GM12878 (cell line): ENCODE measurements around the gene EIF5A. TPM values are rescaled to one million over a fixed set of nuclear protein-coding genes. Genes with fewer than 3 reads are reported as not detected.

Source experiments
- ATAC-seq: fragments of 200-7000 bp; cut with Tn5 transposase; 3 replicates; pipeline ENCODE4 v1.9.1; 2020; ENCODE audit warnings: mild to moderate bottlenecking, moderate library complexity
- BruUV-seq: library from RNA; stranded (reverse); fragments of 400-500 nt; replicated peaks from 2 replicates; lab custom pipeline; 2021; lab: Mats Ljungman, UMichigan
- CTCF ChIA-PET: fragments of 300-600 bp; sonication (Branson Sonifier 250); formaldehyde crosslinking; extraction: SDS; loops from one replicate; lab custom pipeline; 2021; ENCODE audit warnings: inconsistent platforms; lab: Yijun Ruan, JAX
- POLR2A ChIA-PET: fragments of 350-600 bp; formaldehyde crosslinking; extraction: SDS; loops from one replicate; lab custom pipeline; 2021; ENCODE audit warnings: inconsistent platforms; lab: Charles Lee
- RAD21 ChIA-PET: fragments of 300-600 bp; sonication (Branson Sonifier 250); formaldehyde crosslinking; loops from one replicate; lab custom pipeline; 2023; ENCODE audit warnings: antibody characterized with exemption; ENCODE audit not compliant: unreplicated experiment; lab: Charles Lee
- SMC1A ChIA-PET: fragments of 300-600 bp; sonication (Branson Sonifier 250); formaldehyde crosslinking; loops from one replicate; lab custom pipeline; 2023; ENCODE audit not compliant: unreplicated experiment, uncharacterized antibody; lab: Charles Lee
- DNase-seq: peaks from one replicate; pipeline ENCODE4 v3.0.0-alpha.2; 2011; ENCODE audit warnings: low read depth, low spot score
- FAIRE-seq: peaks from 3 replicates; lab custom pipeline; 2011; peaks lifted over from hg19 to GRCh38; lab: Jason Lieb, UNC
- H2AFZ ChIP-seq: 2 replicates; pipeline ENCODE4 v1.6.0; 2011; ENCODE audit warnings: low read depth, low read length, control low read depth; ENCODE audit not compliant: control insufficient read depth
- H3K27ac ChIP-seq: 2 replicates; pipeline ENCODE4 v1.5.1; 2011; ENCODE audit warnings: control low read depth; ENCODE audit not compliant: control insufficient read depth, insufficient read depth
- H3K27me3 ChIP-seq, 2 experiments: replicated peaks in 1 of 2; 2 replicates each; pipeline versions ENCODE4 v1.6.0 to v1.6.1; 2011; ENCODE audit warnings: low read length in 1 of 2; ENCODE audit not compliant: control insufficient read depth in 2 of 2, insufficient read depth in 2 of 2
- H3K36me3 ChIP-seq, 2 experiments: 2 replicates each; pipeline ENCODE4 v1.5.1; 2011; ENCODE audit warnings: low read length in 1 of 2; ENCODE audit not compliant: control insufficient read depth in 2 of 2, insufficient read depth in 2 of 2
- H3K4me1 ChIP-seq: 2 replicates; pipeline ENCODE4 v1.6.1; 2011; ENCODE audit warnings: mild to moderate bottlenecking, low read length, moderate library complexity, mixed read lengths; ENCODE audit not compliant: control insufficient read depth, insufficient read depth
- H3K4me2 ChIP-seq: 2 replicates; pipeline ENCODE4 v1.6.0; 2011; ENCODE audit warnings: control low read depth; ENCODE audit not compliant: control insufficient read depth, insufficient read depth
- H3K4me3 ChIP-seq: fragments of 200-600 bp; sonication (generic); 2 replicates; pipeline ENCODE4 v1.5.1; 2016
- H3K79me2 ChIP-seq: 2 replicates; pipeline ENCODE4 v1.6.0; 2011; ENCODE audit warnings: low read length; ENCODE audit not compliant: control insufficient read depth, insufficient read depth
- H3K9ac ChIP-seq: 2 replicates; pipeline ENCODE4 v1.8.0; 2011; ENCODE audit warnings: low read length, control low read depth, mixed read lengths; ENCODE audit not compliant: control insufficient read depth, insufficient read depth
- H3K9me3 ChIP-seq: replicated peaks from 3 replicates; pipeline ENCODE4 v1.5.1; 2011; ENCODE audit warnings: mild to moderate bottlenecking, low read length; ENCODE audit not compliant: control insufficient read depth, insufficient read depth
- H4K20me1 ChIP-seq: 2 replicates; pipeline ENCODE4 v1.6.0; 2011; ENCODE audit not compliant: control insufficient read depth, insufficient read depth
- ATF7 ChIP-seq: fragments of 450-650 bp; IDR thresholded peaks from 2 replicates; pipeline ENCODE4 v1.6.1; 2016; ENCODE audit warnings: low read depth, mild to moderate bottlenecking
- CBX5 ChIP-seq: sonication (generic); IDR thresholded peaks from 2 replicates; pipeline ENCODE4 v1.6.1; 2016; ENCODE audit warnings: low read depth, moderate library complexity, mild to moderate bottlenecking, inconsistent platforms
- EED ChIP-seq: sonication (generic); IDR thresholded peaks from 2 replicates; pipeline ENCODE4 v1.6.1; 2016; ENCODE audit warnings: antibody characterized with exemption, low read depth
- GABPA ChIP-seq: IDR thresholded peaks from 2 replicates; pipeline ENCODE4 v1.6.1; 2014; ENCODE audit warnings: antibody characterized with exemption, low read depth, mild to moderate bottlenecking, inconsistent platforms
- MEF2B ChIP-seq: fragments of 450-650 bp; IDR thresholded peaks from 2 replicates; pipeline ENCODE4 v1.6.1; 2018; ENCODE audit warnings: mild to moderate bottlenecking, moderate library complexity; ENCODE audit not compliant: partially characterized antibody, poor library complexity, severe bottlenecking
- NFYA ChIP-seq: IDR thresholded peaks from 2 replicates; pipeline ENCODE4 v1.6.1; 2011; ENCODE audit warnings: low read depth, mild to moderate bottlenecking, low read length, improper control_type of control experiment, borderline replicate concordance
- NR2F1 ChIP-seq: fragments of 450-650 bp; conservative IDR thresholded peaks from 2 replicates; pipeline ENCODE4 v1.6.1; 2017; ENCODE audit warnings: mild to moderate bottlenecking
- POLR2A ChIP-seq: IDR thresholded peaks from 2 replicates; pipeline ENCODE4 v1.6.1; 2011; ENCODE audit warnings: low read depth, mild to moderate bottlenecking, low read length
- SP1 ChIP-seq: IDR thresholded peaks from one replicate; pipeline ENCODE4 v1.6.1; 2011; ENCODE audit warnings: low read depth, low read length
- ZBED1 ChIP-seq: IDR thresholded peaks from 2 replicates; pipeline ENCODE4 v1.6.1; 2016; ENCODE audit warnings: borderline replicate concordance
- WGBS: methylation state at CpG from one replicate; pipeline ENCODE4 v1.1.6; 2016; ENCODE audit warnings: low lambda C conversion rate; ENCODE audit not compliant: insufficient replicate concordance, insufficient coverage; ENCODE audit errors: missing lambda C conversion rate; 5-methylcytosine and 5-hydroxymethylcytosine counted together
- in situ Hi-C: fragments of 300-500 bp; cut with MboI; formaldehyde crosslinking; loops from 9 replicates; pipeline ENCODE4 v1.14.3; 2018; ENCODE audit warnings: mixed read lengths
- intact Hi-C: fragments of 100-400 bp; cut with micrococcal nuclease; formaldehyde crosslinking; loops from one replicate; pipeline ENCODE4 v1.14.2; 2022; ENCODE audit not compliant: unreplicated experiment
- polyA plus RNA-seq, 11 experiments: library from polyadenylated mRNA; depleted of rRNA in 4 of 11; unstranded in 6 of 11; stranded (reverse) in 5 of 11; fragments of >200 nt; fragmentation: Nextera tagmentation in 4 of 11; fragmentation: Illumina TruSeq in 1 of 11; extraction: Ambion mirVana in 4 of 11; extraction: Trizol in 1 of 11; gene quantifications; 1 replicate in 1 of 11; 2 replicates in 10 of 11; pipeline versions ENCODE4 v1.2.1 to v1.2.3, GENCODE V29; 2011 to 2016; ENCODE audit warnings: inconsistent platforms in 2 of 11, missing spikeins in 2 of 11, low read depth in 1 of 11
- total RNA-seq, 4 experiments: library from RNA; depleted of rRNA in 3 of 4; stranded (reverse); fragments of >200 nt in 3 of 4; fragmentation: Illumina TruSeq in 1 of 4; extraction: Trizol in 1 of 4; gene quantifications; 2 replicates each; pipeline versions ENCODE4 v1.2.1 to v1.2.3, GENCODE V29; 2013 to 2021
- TF ChIP-seq, protein P1 (sequence below): fragments of 450-650 bp; formaldehyde crosslinking; IDR thresholded peaks from 2 replicates; pipeline ENCODE4 v1.4.0; 2020; ENCODE audit warnings: mild to moderate bottlenecking, moderate library complexity
- TF ChIP-seq, protein P2 (sequence below): fragments of 450-650 bp; IDR thresholded peaks from 2 replicates; pipeline ENCODE4 v1.6.1; 2017; ENCODE audit warnings: mild to moderate bottlenecking
- TF ChIP-seq, protein P3 (sequence below): IDR thresholded peaks from 2 replicates; pipeline ENCODE4 v1.6.1; 2012; ENCODE audit warnings: mild to moderate bottlenecking, low read depth, low read length

EIF5A gene
- total and polyA plus RNA-seq, 10 of the 15 experiments (the other 5 are each of a cell fraction or from before 2014, with no cell fraction given), result 26.5 to 1,792 (median 944) TPM

DNA sequence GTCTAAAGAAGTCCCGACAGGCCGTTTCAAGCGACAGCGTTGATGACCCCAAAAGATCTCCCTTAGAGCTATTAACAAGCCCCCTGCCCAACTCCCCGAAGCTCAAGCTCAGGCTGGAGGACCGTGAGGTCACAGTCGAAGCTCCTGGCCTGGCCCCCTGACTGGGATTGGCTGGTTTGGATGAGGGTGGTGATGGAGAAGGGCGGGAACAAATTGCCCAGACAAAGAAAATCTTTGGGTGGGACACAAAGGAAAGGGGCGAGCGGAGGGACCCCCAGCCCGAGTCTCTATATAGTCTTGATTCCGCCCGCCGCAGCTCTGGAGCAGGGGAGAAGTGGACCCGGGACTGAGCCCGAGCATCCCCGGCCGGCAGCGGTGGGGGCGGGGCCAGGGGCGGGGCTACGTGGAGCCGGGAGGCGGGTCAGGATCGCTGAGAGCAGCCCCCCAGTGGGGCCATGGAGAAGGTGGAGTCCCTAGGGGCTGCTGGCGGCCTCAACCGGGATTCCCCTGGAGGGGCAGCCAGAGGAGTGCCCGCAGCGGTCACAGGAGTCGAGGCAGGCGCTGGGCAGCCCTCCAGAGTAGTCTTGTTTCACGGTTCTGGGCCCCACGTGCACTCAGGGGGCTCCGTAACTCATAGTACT is 22.7 kb downstream of the EIF5A start:
- FAIRE-seq, result no peak
- intact Hi-C loops, result loop anchor here (2.0 kb wide), 1 partner anchor 23 kb away; the partner anchor contains the start of gene EIF5A
- POLR2A ChIA-PET, result interaction anchor here (0.6 to 2.3 kb wide), 19 partner anchors 10 to 357 kb away, joined by 3 to 31 read pairs (median 6); partner anchors contain the start of genes GABARAP, TMEM256 and TP53
- TF ChIP-seq MEF2B (peak; percentile 84), NFYA (no peak), POLR2A (no peak; the same call in 1 of the 2 replicates), SP1 (peak; percentile 43), EED (no peak), GABPA (no peak), ZBED1 (no peak), NR2F1 (no peak; the same call in 1 of the 2 replicates), CBX5 (no peak), ATF7 (peak; percentile 70; the same call in 1 of the 2 replicates)
- TF ChIP-seq, protein P1, sequence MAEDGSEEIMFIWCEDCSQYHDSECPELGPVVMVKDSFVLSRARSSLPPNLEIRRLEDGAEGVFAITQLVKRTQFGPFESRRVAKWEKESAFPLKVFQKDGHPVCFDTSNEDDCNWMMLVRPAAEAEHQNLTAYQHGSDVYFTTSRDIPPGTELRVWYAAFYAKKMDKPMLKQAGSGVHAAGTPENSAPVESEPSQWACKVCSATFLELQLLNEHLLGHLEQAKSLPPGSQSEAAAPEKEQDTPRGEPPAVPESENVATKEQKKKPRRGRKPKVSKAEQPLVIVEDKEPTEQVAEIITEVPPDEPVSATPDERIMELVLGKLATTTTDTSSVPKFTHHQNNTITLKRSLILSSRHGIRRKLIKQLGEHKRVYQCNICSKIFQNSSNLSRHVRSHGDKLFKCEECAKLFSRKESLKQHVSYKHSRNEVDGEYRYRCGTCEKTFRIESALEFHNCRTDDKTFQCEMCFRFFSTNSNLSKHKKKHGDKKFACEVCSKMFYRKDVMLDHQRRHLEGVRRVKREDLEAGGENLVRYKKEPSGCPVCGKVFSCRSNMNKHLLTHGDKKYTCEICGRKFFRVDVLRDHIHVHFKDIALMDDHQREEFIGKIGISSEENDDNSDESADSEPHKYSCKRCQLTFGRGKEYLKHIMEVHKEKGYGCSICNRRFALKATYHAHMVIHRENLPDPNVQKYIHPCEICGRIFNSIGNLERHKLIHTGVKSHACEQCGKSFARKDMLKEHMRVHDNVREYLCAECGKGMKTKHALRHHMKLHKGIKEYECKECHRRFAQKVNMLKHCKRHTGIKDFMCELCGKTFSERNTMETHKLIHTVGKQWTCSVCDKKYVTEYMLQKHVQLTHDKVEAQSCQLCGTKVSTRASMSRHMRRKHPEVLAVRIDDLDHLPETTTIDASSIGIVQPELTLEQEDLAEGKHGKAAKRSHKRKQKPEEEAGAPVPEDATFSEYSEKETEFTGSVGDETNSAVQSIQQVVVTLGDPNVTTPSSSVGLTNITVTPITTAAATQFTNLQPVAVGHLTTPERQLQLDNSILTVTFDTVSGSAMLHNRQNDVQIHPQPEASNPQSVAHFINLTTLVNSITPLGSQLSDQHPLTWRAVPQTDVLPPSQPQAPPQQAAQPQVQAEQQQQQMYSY (CRISPR knock-in tag), result no peak
- TF ChIP-seq, protein P2, sequence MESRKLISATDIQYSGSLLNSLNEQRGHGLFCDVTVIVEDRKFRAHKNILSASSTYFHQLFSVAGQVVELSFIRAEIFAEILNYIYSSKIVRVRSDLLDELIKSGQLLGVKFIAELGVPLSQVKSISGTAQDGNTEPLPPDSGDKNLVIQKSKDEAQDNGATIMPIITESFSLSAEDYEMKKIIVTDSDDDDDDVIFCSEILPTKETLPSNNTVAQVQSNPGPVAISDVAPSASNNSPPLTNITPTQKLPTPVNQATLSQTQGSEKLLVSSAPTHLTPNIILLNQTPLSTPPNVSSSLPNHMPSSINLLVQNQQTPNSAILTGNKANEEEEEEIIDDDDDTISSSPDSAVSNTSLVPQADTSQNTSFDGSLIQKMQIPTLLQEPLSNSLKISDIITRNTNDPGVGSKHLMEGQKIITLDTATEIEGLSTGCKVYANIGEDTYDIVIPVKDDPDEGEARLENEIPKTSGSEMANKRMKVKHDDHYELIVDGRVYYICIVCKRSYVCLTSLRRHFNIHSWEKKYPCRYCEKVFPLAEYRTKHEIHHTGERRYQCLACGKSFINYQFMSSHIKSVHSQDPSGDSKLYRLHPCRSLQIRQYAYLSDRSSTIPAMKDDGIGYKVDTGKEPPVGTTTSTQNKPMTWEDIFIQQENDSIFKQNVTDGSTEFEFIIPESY, result no peak
- TF ChIP-seq, protein P3, sequence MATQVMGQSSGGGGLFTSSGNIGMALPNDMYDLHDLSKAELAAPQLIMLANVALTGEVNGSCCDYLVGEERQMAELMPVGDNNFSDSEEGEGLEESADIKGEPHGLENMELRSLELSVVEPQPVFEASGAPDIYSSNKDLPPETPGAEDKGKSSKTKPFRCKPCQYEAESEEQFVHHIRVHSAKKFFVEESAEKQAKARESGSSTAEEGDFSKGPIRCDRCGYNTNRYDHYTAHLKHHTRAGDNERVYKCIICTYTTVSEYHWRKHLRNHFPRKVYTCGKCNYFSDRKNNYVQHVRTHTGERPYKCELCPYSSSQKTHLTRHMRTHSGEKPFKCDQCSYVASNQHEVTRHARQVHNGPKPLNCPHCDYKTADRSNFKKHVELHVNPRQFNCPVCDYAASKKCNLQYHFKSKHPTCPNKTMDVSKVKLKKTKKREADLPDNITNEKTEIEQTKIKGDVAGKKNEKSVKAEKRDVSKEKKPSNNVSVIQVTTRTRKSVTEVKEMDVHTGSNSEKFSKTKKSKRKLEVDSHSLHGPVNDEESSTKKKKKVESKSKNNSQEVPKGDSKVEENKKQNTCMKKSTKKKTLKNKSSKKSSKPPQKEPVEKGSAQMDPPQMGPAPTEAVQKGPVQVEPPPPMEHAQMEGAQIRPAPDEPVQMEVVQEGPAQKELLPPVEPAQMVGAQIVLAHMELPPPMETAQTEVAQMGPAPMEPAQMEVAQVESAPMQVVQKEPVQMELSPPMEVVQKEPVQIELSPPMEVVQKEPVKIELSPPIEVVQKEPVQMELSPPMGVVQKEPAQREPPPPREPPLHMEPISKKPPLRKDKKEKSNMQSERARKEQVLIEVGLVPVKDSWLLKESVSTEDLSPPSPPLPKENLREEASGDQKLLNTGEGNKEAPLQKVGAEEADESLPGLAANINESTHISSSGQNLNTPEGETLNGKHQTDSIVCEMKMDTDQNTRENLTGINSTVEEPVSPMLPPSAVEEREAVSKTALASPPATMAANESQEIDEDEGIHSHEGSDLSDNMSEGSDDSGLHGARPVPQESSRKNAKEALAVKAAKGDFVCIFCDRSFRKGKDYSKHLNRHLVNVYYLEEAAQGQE, result no peak

More for the DNA sequence above, 22.7 kb downstream of the EIF5A start:
- Histone ChIP-seq H3K4me3 (peak overlapping the region; percentile 99), H3K4me2 (peak overlapping the region; percentile 97), H3K27ac (peak overlapping the region; percentile 94), H3K9ac (peak overlapping the region; percentile 82), H3K79me2 (peaks cover 17% of the 10 kb centered on the region), H4K20me1 (no peaks in the 10 kb centered on the region), H3K4me1 (peaks cover 31% of the 10 kb centered on the region), H2AFZ (peak overlapping the region; percentile 99), H3K27me3 (no peaks in the 10 kb centered on the region), H3K9me3 (no peaks in the 10 kb centered on the region), H3K36me3 (no peaks in the 10 kb centered on the region)
- ATAC-seq (peak; percentile 76), DNase-seq (no peak)
- in situ Hi-C loops, result no loop called here
- 1% methylated on average over 23 of the region's 34 CpGs for WGBS
- RAD21 ChIA-PET, result interaction anchor here (0.8 to 2.4 kb wide), 13 partner anchors 15 to 357 kb away, joined by 3 to 11 read pairs (median 5); partner anchors contain the start of genes ACADVL, DLG4, GPS2 and SENP3
- CTCF ChIA-PET, result interaction anchor here (0.7 to 7.9 kb wide), 11 partner anchors 8 to 231 kb away, joined by 3 to 49 read pairs (median 3); partner anchors contain the start of genes GPS2, KCTD11 and SLC2A4
- BruUV-seq, result no TSS peak
- SMC1A ChIA-PET, result interaction anchor here (0.6 to 2.3 kb wide), 12 partner anchors 8 to 357 kb away, joined by 3 to 18 read pairs (median 4); partner anchors contain the start of genes ACADVL, ACAP1, DLG4 and GPS2
